ENCODE data around the gene AARS1.
"Not testable (repeated sequence)": the region's sequence is repeated elsewhere in the genome, so short reads cannot be mapped to it uniquely, and the experiment has no call there.

AARS1 gene

DNA sequence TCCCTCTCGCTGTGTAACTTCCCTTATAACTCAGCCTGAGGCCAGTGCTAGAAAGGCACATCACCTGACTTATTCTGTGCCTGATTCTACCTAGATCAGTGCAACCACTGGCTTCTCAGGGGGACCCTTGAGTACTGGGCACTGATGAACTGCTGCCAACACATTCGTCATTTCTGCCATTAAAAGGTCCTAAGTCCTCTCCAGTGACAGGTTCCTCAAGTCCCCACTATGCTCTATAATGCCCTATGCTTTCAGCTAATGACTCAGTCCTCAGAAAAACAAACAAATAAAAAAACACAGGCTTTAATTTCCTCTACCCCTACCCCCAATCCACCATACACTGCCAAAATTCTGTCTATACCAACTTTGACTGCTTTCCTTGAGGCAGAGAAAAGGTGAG, 66.1 kb downstream of the AARS1 start:
- not testable (repeated sequence) for DNase-seq

DNA sequence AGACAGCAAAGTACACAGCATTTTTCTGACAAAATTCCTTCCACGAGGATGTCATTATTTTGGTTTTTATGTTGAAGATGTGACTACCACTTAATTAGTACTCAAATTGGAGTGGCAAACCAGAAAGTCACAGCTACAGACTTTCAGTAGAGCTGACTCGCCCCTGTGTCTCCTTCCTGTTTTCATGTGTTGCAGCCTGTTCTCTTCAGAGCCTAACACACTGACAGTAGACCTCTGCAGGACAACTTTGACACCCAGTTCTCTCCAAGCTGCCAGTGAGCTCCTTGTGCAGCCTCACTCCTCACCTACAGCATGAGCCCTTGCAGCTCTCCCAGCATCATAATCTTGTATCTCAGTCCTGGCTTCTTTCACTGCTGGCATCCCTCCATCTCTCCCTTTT, 66.7 kb downstream of the AARS1 start:
- DNase-seq, result not testable (repeated sequence)

DNA sequence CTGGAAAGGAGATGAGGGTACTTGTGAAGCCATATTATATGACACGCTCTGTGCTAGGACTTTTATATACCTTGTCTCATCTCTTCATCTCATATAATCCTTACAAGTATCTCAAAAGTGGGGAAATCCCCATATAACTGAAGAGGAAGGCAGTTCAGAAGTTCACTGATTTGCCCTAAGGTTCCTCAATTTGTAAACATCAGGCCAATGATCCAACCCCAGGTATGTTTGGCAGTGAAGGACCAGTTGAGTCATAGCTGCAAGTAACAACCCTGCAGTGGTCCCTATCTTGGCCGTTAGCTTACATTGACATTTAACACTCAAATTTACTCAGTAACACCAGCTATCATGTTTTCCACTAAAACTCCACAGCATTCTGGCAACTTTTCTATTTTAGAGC, 70.7 kb downstream of the AARS1 start:
- DNase-seq, result not testable (repeated sequence)

DNA sequence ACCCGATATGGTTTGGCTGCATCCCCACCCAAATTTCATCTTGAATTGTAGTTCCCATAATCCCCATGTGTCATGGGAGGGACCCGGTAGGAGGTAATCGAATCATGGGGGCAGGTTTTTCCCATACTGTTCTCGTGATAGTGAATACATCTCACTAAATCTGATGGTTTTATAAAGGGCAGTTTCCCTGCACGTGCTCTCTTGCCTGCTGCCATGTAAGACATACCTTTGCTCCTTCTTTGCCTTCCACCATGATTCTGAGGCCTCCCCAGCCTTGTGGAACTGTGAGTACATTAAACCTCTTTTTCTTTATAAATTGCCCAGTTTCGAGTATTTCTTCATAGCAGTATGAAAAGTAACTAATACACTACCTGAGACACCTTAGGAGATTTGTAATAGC, 82.9 kb downstream of the AARS1 start:
- DNase-seq, result not testable (repeated sequence)

DNA sequence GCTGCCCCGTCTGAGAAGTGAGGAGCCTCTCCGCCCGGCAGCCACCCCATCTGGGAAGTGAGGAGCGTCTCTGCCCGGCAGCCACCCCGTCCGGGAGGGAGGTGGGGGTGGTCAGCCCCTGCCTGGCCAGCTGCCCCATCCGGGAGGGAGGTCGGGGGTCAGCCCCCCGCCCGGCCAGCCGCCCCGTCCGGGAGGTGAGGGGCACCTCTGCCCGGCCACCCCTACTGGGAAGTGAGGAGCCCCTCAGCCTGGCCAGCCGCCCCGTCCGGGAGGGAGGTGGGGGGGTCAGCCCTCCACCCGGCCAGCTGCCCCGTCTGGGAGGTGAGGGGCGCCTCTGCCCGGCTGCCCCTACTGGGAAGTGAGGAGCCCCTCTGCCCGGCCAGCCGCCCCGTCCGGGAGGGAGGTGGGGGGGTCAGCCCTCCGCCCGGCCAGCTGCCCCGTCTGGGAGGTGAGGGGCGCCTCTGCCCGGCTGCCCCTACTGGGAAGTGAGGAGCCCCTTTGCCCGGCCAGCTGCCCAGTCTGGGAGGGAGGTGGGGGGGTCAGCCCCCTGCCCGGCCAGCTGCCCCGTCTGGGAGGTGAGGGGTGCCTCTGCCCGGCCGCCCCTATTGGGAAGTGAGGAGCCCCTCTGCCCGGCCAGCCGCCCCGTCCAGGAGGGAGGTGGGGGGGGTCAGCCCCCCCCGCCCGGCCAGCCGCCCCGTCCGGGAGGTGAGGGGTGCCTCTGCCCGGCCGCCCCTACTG, 84.5 kb downstream of the AARS1 start:
- not testable (repeated sequence) for DNase-seq

DNA sequence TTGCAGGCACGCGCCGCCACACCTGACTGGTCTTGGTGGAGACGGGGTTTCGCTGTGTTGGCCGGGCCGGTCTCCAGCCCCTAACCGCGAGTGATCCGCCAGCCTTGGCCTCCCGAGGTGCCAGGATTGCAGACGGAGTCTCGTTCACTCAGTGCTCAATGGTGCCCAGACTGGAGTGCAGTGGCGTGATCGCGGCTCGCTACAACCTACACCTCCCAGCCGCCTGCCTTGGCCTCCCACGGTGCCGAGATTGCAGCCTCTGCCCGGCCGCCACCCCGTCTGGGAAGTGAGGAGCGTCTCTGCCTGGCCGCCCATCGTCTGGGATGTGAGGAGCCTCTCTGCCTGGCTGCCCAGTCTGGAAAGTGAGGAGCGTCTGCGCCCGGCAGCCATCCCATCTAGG, 85.3 kb downstream of the AARS1 start:
- not testable (repeated sequence) for DNase-seq

DNA sequence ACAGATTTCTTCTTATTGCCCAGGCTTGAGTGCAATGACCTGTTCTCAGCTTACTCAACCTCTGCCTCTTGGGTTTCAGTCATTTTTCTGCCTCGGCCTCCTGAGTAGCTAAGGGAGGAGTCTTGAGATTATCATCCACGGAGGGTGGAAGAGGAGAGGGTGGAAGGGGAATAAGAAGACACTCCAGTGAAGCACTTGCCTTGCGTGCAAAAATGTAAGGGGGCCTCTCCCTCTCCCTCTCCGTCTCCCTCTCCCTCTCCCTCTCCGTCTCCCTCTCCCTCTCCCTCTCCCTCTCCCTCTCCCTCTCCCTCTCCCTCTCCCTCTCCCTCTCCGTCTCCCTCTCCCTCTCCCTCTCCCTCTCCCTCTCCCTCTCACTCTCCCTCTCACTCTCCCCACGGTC, 85.8 kb downstream of the AARS1 start:
- not testable (repeated sequence) for DNase-seq
